OCI-LY7 (cell line): ENCODE results near the gene UCN. TPM values are rescaled to one million over a fixed set of nuclear protein-coding genes. Genes with fewer than 3 reads are reported as not detected.

Source experiments
- Bru-seq: library from RNA; stranded (reverse); fragments of 400-500 nt; gene quantifications from one replicate; lab custom pipeline; 2021; lab: Mats Ljungman, UMichigan
- BruChase-seq, 2 experiments: library from RNA; stranded (reverse); fragments of 400-500 nt; gene quantifications; one replicate each; lab custom pipeline; 2021; lab: Mats Ljungman, UMichigan
- BruUV-seq: library from RNA; stranded (reverse); fragments of 400-500 nt; replicated peaks from 2 replicates; lab custom pipeline; 2021; lab: Mats Ljungman, UMichigan
- CTCF ChIA-PET: fragments of 300-600 bp; sonication (Branson Sonifier 250); formaldehyde crosslinking; loops from one replicate; lab custom pipeline; 2022; ENCODE audit warnings: antibody characterized with exemption; ENCODE audit not compliant: unreplicated experiment; lab: Charles Lee
- POLR2A ChIA-PET: fragments of 300-600 bp; sonication (Branson Sonifier 250); formaldehyde crosslinking; loops from one replicate; lab custom pipeline; 2022; ENCODE audit warnings: antibody characterized with exemption; lab: Charles Lee
- DNase-seq: peaks from one replicate; pipeline ENCODE4 v3.0.0-alpha.2; 2015; ENCODE audit warnings: low spot score
- H2AFZ ChIP-seq: fragments of 200-600 bp; sonication (generic), shearing (Covaris generic); 2 replicates; pipeline ENCODE4 v1.6.1; 2014; ENCODE audit warnings: mild to moderate bottlenecking, antibody characterized with exemption, low read length, moderate library complexity
- H3K27ac ChIP-seq: fragments of 200-600 bp; sonication (generic); 2 replicates; pipeline ENCODE4 v1.5.1; 2014; ENCODE audit warnings: mixed run types, low read depth, mild to moderate bottlenecking, moderate library complexity, low read length, inconsistent platforms; ENCODE audit not compliant: poor library complexity, severe bottlenecking
- H3K36me3 ChIP-seq: fragments of 200-600 bp; sonication (generic); 2 replicates; pipeline ENCODE4 v1.6.1; 2014; ENCODE audit warnings: mild to moderate bottlenecking, antibody characterized with exemption, low read length, moderate library complexity, mixed read lengths; ENCODE audit not compliant: insufficient read depth
- H3K4me1 ChIP-seq: fragments of 200-600 bp; sonication (generic); 2 replicates; pipeline ENCODE4 v1.5.1; 2014; ENCODE audit warnings: mild to moderate bottlenecking, low read length; ENCODE audit not compliant: insufficient read depth, poor library complexity, severe bottlenecking
- H3K4me2 ChIP-seq: fragments of 200-600 bp; sonication (generic); 2 replicates; pipeline ENCODE4 v1.6.1; 2014; ENCODE audit warnings: mild to moderate bottlenecking, low read length
- H3K4me3 ChIP-seq: fragments of 200-600 bp; sonication (generic); 2 replicates; pipeline ENCODE4 v1.5.1; 2014; ENCODE audit warnings: mild to moderate bottlenecking, low read depth, low read length; ENCODE audit not compliant: poor library complexity, severe bottlenecking
- H3K79me2 ChIP-seq: fragments of 200-600 bp; sonication (generic); 2 replicates; pipeline ENCODE4 v1.6.1; 2016; ENCODE audit warnings: low read depth, mild to moderate bottlenecking, low read length, moderate library complexity, mixed read lengths; ENCODE audit not compliant: insufficient read depth
- H3K9me2 ChIP-seq: fragments of 200-600 bp; sonication (generic); 2 replicates; pipeline ENCODE4 v1.6.1; 2016; ENCODE audit warnings: mild to moderate bottlenecking, low read length, mixed read lengths; ENCODE audit not compliant: insufficient read depth
- H3K9me3 ChIP-seq: fragments of 200-600 bp; sonication (generic); 2 replicates; pipeline ENCODE4 v1.6.1; 2014; ENCODE audit warnings: mild to moderate bottlenecking, mixed run types, low read length, mixed read lengths
- H4K20me1 ChIP-seq: fragments of 200-600 bp; sonication (generic); 2 replicates; pipeline ENCODE4 v1.6.1; 2014; ENCODE audit warnings: mild to moderate bottlenecking, antibody characterized with exemption, low read length, moderate library complexity, mixed read lengths; ENCODE audit not compliant: insufficient read depth
- EZH2phosphoT487 ChIP-seq: fragments of 200-600 bp; sonication (generic); IDR thresholded peaks from 2 replicates; pipeline ENCODE4 v1.6.1; 2018; ENCODE audit warnings: low read depth, borderline replicate concordance, mild to moderate bottlenecking, mixed run types, antibody characterized with exemption, low read length, moderate library complexity, mixed read lengths
- intact Hi-C: fragments of 100-400 bp; cut with micrococcal nuclease; formaldehyde crosslinking; loops from one replicate; pipeline ENCODE4 v1.10.0; 2022; ENCODE audit not compliant: unreplicated experiment
- long read RNA-seq: library from polyadenylated mRNA; stranded (forward); transcript quantifications from one replicate; pipeline ENCODE4 v2.0.0, GENCODE V29; 2022
- total RNA-seq, 2 experiments: library from RNA; depleted of rRNA in 1 of 2; stranded (reverse); fragments of >200 nt in 1 of 2; shearing (Covaris generic) in 1 of 2; gene quantifications; 2 replicates each; pipeline ENCODE4 v1.2.3, GENCODE V29; 2014 to 2022
- TF ChIP-seq, protein P1 (sequence below): fragments of 200-600 bp; sonication (generic); conservative IDR thresholded peaks from 2 replicates; pipeline ENCODE4 v1.5.1; 2014; ENCODE audit warnings: mild to moderate bottlenecking, antibody characterized with exemption, low read length, moderate library complexity, mixed read lengths

The UCN gene
- total RNA-seq (2014; rRNA removed; shearing (Covaris generic)) (5.9 and 6.4 TPM in 2 replicates), total RNA-seq (2022) (7.2 and 8.5 TPM in 2 replicates), Bru-seq, nascent RNA (percentile 46 among the genes with signal in this experiment), BruChase-seq, experiment 1, labeled RNA remaining after a 6-hour chase (percentile 64 among the genes with signal in this experiment), BruChase-seq, experiment 2, labeled RNA remaining after a 2-hour chase (percentile 49 among the genes with signal in this experiment)
- long read RNA-seq, partial matches to known transcripts, result 0 of 4 reads
- long read RNA-seq, other reads (novel, unspliced or antisense), result 4 of 4 reads

GRCh38 chr2:27308359-27308881, at the start of gene UCN:
UCN (minus strand) TSS chr2:27308445; CDS start chr2:27307895, 550 bp downstream.
- Histone ChIP-seq H3K27ac (no peak within 1 kb of the TSS), H3K79me2 (no peaks in the 10 kb centered on the region), H3K36me3 (peaks cover 6% of the 10 kb centered on the region), H3K4me2 (no peak within 1 kb of the TSS), H2AFZ (no peak within 1 kb of the TSS), H3K4me1 (peaks cover 5% of the 10 kb centered on the region), H3K4me3 (no peak within 1 kb of the TSS), H3K9me3 (no peaks in the 10 kb centered on the region), H4K20me1 (no peaks in the 10 kb centered on the region), H3K9me2 (no peaks in the 10 kb centered on the region)
- no TSS peak for BruUV-seq
- no peak for TF ChIP-seq EZH2phosphoT487
- TF ChIP-seq, protein P1, sequence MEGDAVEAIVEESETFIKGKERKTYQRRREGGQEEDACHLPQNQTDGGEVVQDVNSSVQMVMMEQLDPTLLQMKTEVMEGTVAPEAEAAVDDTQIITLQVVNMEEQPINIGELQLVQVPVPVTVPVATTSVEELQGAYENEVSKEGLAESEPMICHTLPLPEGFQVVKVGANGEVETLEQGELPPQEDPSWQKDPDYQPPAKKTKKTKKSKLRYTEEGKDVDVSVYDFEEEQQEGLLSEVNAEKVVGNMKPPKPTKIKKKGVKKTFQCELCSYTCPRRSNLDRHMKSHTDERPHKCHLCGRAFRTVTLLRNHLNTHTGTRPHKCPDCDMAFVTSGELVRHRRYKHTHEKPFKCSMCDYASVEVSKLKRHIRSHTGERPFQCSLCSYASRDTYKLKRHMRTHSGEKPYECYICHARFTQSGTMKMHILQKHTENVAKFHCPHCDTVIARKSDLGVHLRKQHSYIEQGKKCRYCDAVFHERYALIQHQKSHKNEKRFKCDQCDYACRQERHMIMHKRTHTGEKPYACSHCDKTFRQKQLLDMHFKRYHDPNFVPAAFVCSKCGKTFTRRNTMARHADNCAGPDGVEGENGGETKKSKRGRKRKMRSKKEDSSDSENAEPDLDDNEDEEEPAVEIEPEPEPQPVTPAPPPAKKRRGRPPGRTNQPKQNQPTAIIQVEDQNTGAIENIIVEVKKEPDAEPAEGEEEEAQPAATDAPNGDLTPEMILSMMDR, result no peak
- no peak for DNase-seq
- intact Hi-C loops, result no loop called here
- POLR2A ChIA-PET, result interaction anchor here (0.5 kb wide), 1 partner anchor 29 kb away, joined by 3 read pairs; no protein-coding TSS in a partner anchor
- CTCF ChIA-PET, result no interaction called here

DNA sequence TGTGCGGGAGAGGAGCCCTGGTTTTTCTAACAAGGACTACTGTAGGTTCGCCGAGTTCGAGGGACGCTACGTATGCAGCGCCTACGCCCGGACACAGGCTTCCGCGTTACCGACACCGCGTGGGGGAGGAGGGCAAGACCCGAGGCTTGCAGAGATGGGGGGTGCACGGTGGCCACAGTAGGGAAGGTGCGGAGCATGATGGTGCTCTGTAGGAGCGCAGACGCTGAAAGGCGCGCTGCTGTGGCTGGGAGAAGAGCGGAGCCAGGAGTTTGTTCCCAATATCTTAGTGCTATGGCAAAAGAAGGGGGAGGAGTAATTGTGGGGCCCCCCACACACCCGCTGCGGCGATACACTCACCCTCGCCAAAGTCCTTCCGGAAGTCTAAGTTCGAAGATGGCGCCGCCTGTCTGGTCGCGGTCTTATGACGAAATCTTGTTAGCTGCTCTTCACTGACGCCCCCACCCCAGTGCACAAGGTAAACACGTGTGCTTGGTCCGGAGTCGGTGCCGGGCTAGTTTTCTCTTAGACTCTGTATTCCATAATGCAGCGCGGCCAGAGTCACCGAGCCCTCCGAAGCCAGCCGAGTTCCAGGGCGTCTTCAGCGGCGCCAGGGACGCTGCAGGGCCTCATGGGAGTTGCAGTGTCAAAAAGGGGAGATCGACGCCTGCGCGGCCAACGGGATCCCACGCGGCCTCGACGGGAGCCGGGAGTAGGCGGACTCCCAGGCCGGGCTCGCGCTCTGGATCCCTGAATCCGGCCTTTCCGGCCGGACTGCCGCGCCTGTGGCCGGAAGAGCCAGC, 48.3 kb upstream of the UCN start, which contains the start of gene GTF3C2:
GTF3C2 (minus strand) TSS at position 383 of the 800 bp plus-strand sequence. CDS start 13,210 bp downstream, outside the sequence.
- peak; percentile 99 for DNase-seq
- 0 out of 2 replicates have a peak, but pooled peaks cover 4% of the 10 kb centered on the region for H4K20me1 ChIP-seq
- H3K9me2 ChIP-seq, result no peaks in the 10 kb centered on the region
- ChIA-PET CTCF (interaction anchor here (1.2 kb wide), 1 partner anchor 38 kb away, joined by 3 read pairs; no protein-coding TSS in a partner anchor), POLR2A (interaction anchor here (0.6 to 1.9 kb wide), 6 partner anchors 13 to 271 kb away, joined by 3 to 10 read pairs (median 4); partner anchors contain the start of gene EIF2B4)
- peaks cover 66% of the 10 kb centered on the region for H3K79me2 ChIP-seq
- intact Hi-C loops, result loop anchor here (1.0 to 5.0 kb wide), 4 partner anchors 14 to 306 kb away; partner anchors contain the start of genes AGBL5, ATRAID, EIF2B4 and MPV17
- H3K4me1 ChIP-seq, result peaks cover 29% of the 10 kb centered on the region
- peak within 1 kb of the TSS; percentile 97 for H3K4me2 ChIP-seq
- H3K9me3 ChIP-seq, result no peaks in the 10 kb centered on the region
- peak within 1 kb of the TSS; percentile 77 for H3K4me3 ChIP-seq
- peaks cover 19% of the 10 kb centered on the region for H3K36me3 ChIP-seq
- no TSS peak for BruUV-seq
- peak within 1 kb of the TSS; percentile 88 for H3K27ac ChIP-seq
- no peak for TF ChIP-seq EZH2phosphoT487
- TF ChIP-seq, protein P1, result no peak
- H2AFZ ChIP-seq, result peak within 1 kb of the TSS; percentile 77
